Measurements from ENCODE around the gene RNF220. TPM values are rescaled to one million over a fixed set of nuclear protein-coding genes. Genes with fewer than 3 reads are reported as not detected.

RNF220 gene
- total and polyA plus RNA-seq, 9 of the 15 experiments (the other 6 are each of a cell fraction or from before 2014, with no cell fraction given), result 5.1 to 117 (median 66.9) TPM

DNA sequence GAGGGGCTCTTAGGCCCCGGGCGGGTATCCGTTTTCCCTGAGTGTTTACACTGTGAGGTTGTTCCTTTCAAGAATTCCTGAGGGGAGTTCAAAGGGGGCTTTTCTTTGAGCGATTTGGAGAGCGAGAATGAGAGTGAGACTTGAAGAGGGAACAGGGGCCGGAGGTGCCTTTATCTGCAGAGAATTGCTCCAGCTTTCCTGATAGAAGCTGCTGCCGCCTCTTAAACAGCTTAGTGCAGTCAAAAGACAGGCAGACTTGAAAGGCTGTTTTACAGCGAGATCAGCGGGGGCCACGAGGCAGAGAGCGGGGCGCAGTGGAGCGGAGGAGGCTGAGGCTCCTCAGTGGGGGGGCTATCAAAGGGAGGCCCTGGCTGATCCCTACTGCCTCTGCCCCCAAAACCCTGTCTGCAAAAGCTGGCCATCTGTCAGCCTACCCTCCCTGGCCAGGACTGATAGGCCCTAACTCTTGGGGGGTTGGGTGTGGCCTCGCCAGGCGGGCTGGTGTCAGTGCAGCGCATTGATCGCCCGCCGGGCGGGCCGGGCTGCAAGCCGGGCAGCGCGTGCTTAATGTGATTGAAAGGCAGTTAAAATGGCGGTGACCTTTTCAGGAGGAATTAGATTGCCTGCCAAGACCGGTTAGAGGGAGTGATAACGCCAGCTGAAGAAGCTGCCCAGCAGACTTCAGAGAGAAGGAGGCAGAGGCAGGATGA, 232.8 kb downstream of the RNF220 start (continued):
- TF ChIP-seq CBX3 (IDR thresholded peaks at IDR 0.05; ENCODE audit: borderline replicate concordance in 1 of 2, low read length in 2 of 2) (peak in 1 of 2 experiments; percentile 62; a peak in 1 of 3 replicates), DPF2 (IDR thresholded peaks at IDR 0.05) (peak; percentile 85), MEIS2 (IDR thresholded peaks at IDR 0.05; ENCODE audit: partially characterized antibody) (peak; percentile 71), SIN3B (IDR thresholded peaks at IDR 0.05; ENCODE audit: low read depth) (no peak), ZNF318 (IDR thresholded peaks at IDR 0.05; ENCODE audit: borderline replicate concordance in 1 of 2, low read depth in 1 of 2) (no peak), LEF1 (IDR thresholded peaks at IDR 0.05) (peak; percentile 48; the same call in 1 of the 2 replicates), ZFP1 (CRISPR knock-in tag; IDR thresholded peaks at IDR 0.05) (no peak), ZBTB33 (CRISPR knock-in tag; IDR thresholded peaks at IDR 0.05) (0 out of 2 replicates have a peak, but pooled peaks have one; percentile 22), TAF1 (IDR thresholded peaks at IDR 0.05; ENCODE audit: control insufficient read depth, extremely low read depth, insufficient read depth, low read length, severe bottlenecking) (no peak), KLF10 (CRISPR knock-in tag; IDR thresholded peaks at IDR 0.05) (no peak), EP400 (IDR thresholded peaks at IDR 0.05) (0 out of 2 replicates have a peak, but pooled peaks have one; percentile 35), CREB1 (IDR thresholded peaks at IDR 0.05) (peak; percentile 62; the same call in 1 of the 2 replicates), CREB1 (CRISPR knock-in tag; IDR thresholded peaks at IDR 0.05) (no peak), GTF2A2 (tag; IDR thresholded peaks at IDR 0.05) (no peak), DMBX1 (CRISPR knock-in tag; IDR thresholded peaks at IDR 0.05; ENCODE audit: borderline replicate concordance) (peak; percentile 58; the same call in 1 of the 2 replicates), KDM2B (CRISPR knock-in tag; IDR thresholded peaks at IDR 0.05) (0 out of 2 replicates have a peak, but pooled peaks have one; percentile 26), CHD1 (IDR thresholded peaks at IDR 0.05; ENCODE audit: low read length) (no peak)

All from K562 (cell line).